Measurements from ENCODE around the gene APBB2.

Gene APBB2

GRCh38 chr4:41145571-41146078, 68.7 kb downstream of the APBB2 start:
- DNase-seq (ENCODE audit: low read depth, low spot score): no peak
- H3K4me3 ChIP-seq (ENCODE audit: low read length): no peak overlapping the region

GRCh38 chr4:41144812-41145211, 69.5 kb downstream of the APBB2 start:
- no peak overlapping the region for H3K4me3 ChIP-seq (ENCODE audit: low read length)
- no peak for DNase-seq (ENCODE audit: low read depth, low spot score)

- no peak for DNase-seq (ENCODE audit: low read depth, low spot score)
- no peak overlapping the region for H3K4me3 ChIP-seq (ENCODE audit: low read length)
These were observed 70.3 kb downstream of the APBB2 start for GRCh38 chr4:41144040-41144379.

- DNase-seq (ENCODE audit: low read depth, low spot score): no peak
These were observed 70.9 kb downstream of the APBB2 start for GRCh38 chr4:41143311-41144039.

GRCh38 chr4:41142376-41143310, 71.7 kb downstream of the APBB2 start:
- DNase-seq (ENCODE audit: low read depth, low spot score): no peak
- no peak overlapping the region for H3K4me3 ChIP-seq (ENCODE audit: low read length)

More at GRCh38 chr4:41143311-41144039, 70.9 kb downstream of the APBB2 start:
- no peak overlapping the region for H3K4me3 ChIP-seq (ENCODE audit: low read length)

- DNase-seq (ENCODE audit: low read depth, low spot score): no peak
These were observed 72.4 kb downstream of the APBB2 start for GRCh38 chr4:41141900-41142299.

GRCh38 chr4:41140410-41140809, 73.9 kb downstream of the APBB2 start:
- no peak for DNase-seq (ENCODE audit: low read depth, low spot score)
- no peak overlapping the region for H3K4me3 ChIP-seq (ENCODE audit: low read length)

More at GRCh38 chr4:41141900-41142299, 72.4 kb downstream of the APBB2 start:
- no peak overlapping the region for H3K4me3 ChIP-seq (ENCODE audit: low read length)

GRCh38 chr4:41137879-41138278, 76.5 kb downstream of the APBB2 start:
- no peak overlapping the region for H3K4me3 ChIP-seq (ENCODE audit: low read length)
- no peak for DNase-seq (ENCODE audit: low read depth, low spot score)

- no peak for DNase-seq (ENCODE audit: low read depth, low spot score)
These were observed 77.9 kb downstream of the APBB2 start for GRCh38 chr4:41136456-41136855.

GRCh38 chr4:41135801-41136200, 78.5 kb downstream of the APBB2 start:
- H3K4me3 ChIP-seq (ENCODE audit: low read length): no peak overlapping the region
- no peak for DNase-seq (ENCODE audit: low read depth, low spot score)

More at GRCh38 chr4:41136456-41136855, 77.9 kb downstream of the APBB2 start:
- H3K4me3 ChIP-seq (ENCODE audit: low read length): no peak overlapping the region

GRCh38 chr4:41134581-41134980, 79.8 kb downstream of the APBB2 start:
- no peak overlapping the region for H3K4me3 ChIP-seq (ENCODE audit: low read length)
- no peak for DNase-seq (ENCODE audit: low read depth, low spot score)

GRCh38 chr4:41133454-41134018, 80.8 kb downstream of the APBB2 start:
- H3K4me3 ChIP-seq (ENCODE audit: low read length): no peak overlapping the region
- DNase-seq (ENCODE audit: low read depth, low spot score): no peak

GRCh38 chr4:41132055-41132683, 82.2 kb downstream of the APBB2 start:
- no peak for DNase-seq (ENCODE audit: low read depth, low spot score)
- no peak overlapping the region for H3K4me3 ChIP-seq (ENCODE audit: low read length)

GRCh38 chr4:41129936-41130440, 84.4 kb downstream of the APBB2 start:
- no peak overlapping the region for H3K4me3 ChIP-seq (ENCODE audit: low read length)
- DNase-seq (ENCODE audit: low read depth, low spot score): no peak

GRCh38 chr4:41129128-41129754, 85.1 kb downstream of the APBB2 start:
- no peak for DNase-seq (ENCODE audit: low read depth, low spot score)
- H3K4me3 ChIP-seq (ENCODE audit: low read length): no peak overlapping the region

- no peak for DNase-seq (ENCODE audit: low read depth, low spot score)
- no peak overlapping the region for H3K4me3 ChIP-seq (ENCODE audit: low read length)
These were observed 88.6 kb downstream of the APBB2 start for GRCh38 chr4:41125558-41126311.

GRCh38 chr4:41124916-41125548, 89.3 kb downstream of the APBB2 start:
- DNase-seq (ENCODE audit: low read depth, low spot score): no peak
- no peak overlapping the region for H3K4me3 ChIP-seq (ENCODE audit: low read length)

GRCh38 chr4:41122775-41123174, 91.6 kb downstream of the APBB2 start:
- no peak overlapping the region for H3K4me3 ChIP-seq (ENCODE audit: low read length)
- DNase-seq (ENCODE audit: low read depth, low spot score): no peak

Measured in Jurkat, Clone E6-1 (cell line).